GM12875 (cell line): Measurements from ENCODE around the gene COBLL1.

Experiments
- H3K4me3 ChIP-seq: one replicate; pipeline ENCODE4 v1.5.1; 2011; ENCODE audit warnings: low read depth, low read length, control low read depth
- CTCF ChIP-seq: IDR thresholded peaks from 2 replicates; pipeline ENCODE4 v1.5.1; 2011; ENCODE audit warnings: low read depth, mild to moderate bottlenecking, control low read depth, inconsistent platforms, low read length, moderate library complexity, borderline replicate concordance; ENCODE audit not compliant: insufficient read depth

Gene COBLL1

GRCh38 chr2:164757934-164758695 lies 83.5 kb downstream of the COBLL1 start:
- H3K4me3 ChIP-seq: no peak overlapping the region
- TF ChIP-seq CTCF: no peak

GRCh38 chr2:164756773-164757172 lies 84.8 kb downstream of the COBLL1 start:
- no peak for TF ChIP-seq CTCF
- H3K4me3 ChIP-seq: no peak overlapping the region

- no peak overlapping the region for H3K4me3 ChIP-seq
- no peak for TF ChIP-seq CTCF
Measured at GRCh38 chr2:164755952-164756351, 85.7 kb downstream of the COBLL1 start.

GRCh38 chr2:164754157-164755093 lies 87.2 kb downstream of the COBLL1 start:
- TF ChIP-seq CTCF: no peak
- no peak overlapping the region for H3K4me3 ChIP-seq

GRCh38 chr2:164752956-164753355 lies 88.7 kb downstream of the COBLL1 start:
- no peak for TF ChIP-seq CTCF
- no peak overlapping the region for H3K4me3 ChIP-seq

GRCh38 chr2:164747783-164748433 lies 93.7 kb downstream of the COBLL1 start:
- no peak for TF ChIP-seq CTCF

More at GRCh38 chr2:164747783-164748433, 93.7 kb downstream of the COBLL1 start:
- no peak overlapping the region for H3K4me3 ChIP-seq
